SK-N-SH treated with all-trans-retinoic acid at 6 μM for 48 hours (cell line): ENCODE results near the gene MOCS1.

ENCODE experiments used
- ARNTL ChIP-seq: fragments of 450-650 bp; formaldehyde crosslinking; IDR thresholded peaks from 2 replicates; pipeline ENCODE4 v1.5.0; 2020; ENCODE audit warnings: low read depth, mild to moderate bottlenecking, moderate library complexity, borderline replicate concordance
- BACH2 ChIP-seq: fragments of 250-450 bp; sonication (Bioruptor Pico); IDR thresholded peaks from 2 replicates; pipeline ENCODE4 v1.9.0; 2021; ENCODE audit warnings: mild to moderate bottlenecking, borderline replicate concordance
- ESRRG ChIP-seq: fragments of 250-450 bp; sonication (Bioruptor Pico); IDR thresholded peaks from 2 replicates; pipeline ENCODE4 v1.6.1; 2021; ENCODE audit warnings: mild to moderate bottlenecking
- GLIS3 ChIP-seq: fragments of 250-450 bp; sonication (Bioruptor Pico); IDR thresholded peaks from 2 replicates; pipeline ENCODE4 v1.5.0; 2020; ENCODE audit warnings: mild to moderate bottlenecking, moderate library complexity
- SNAI2 ChIP-seq: fragments of 250-450 bp; sonication (Bioruptor Pico); IDR thresholded peaks from 2 replicates; pipeline ENCODE4 v1.5.0; 2020; ENCODE audit warnings: mild to moderate bottlenecking, moderate library complexity
- TOX ChIP-seq: fragments of 250-450 bp; sonication (Bioruptor Pico); IDR thresholded peaks from 2 replicates; pipeline ENCODE4 v1.8.0; 2021; ENCODE audit warnings: mild to moderate bottlenecking, moderate library complexity, borderline replicate concordance
- ZC3H10 ChIP-seq: fragments of 250-450 bp; sonication (Bioruptor Pico); IDR thresholded peaks from 2 replicates; pipeline ENCODE4 v1.5.1; 2021; ENCODE audit warnings: mild to moderate bottlenecking, moderate library complexity
- ZFP3 ChIP-seq: fragments of 250-450 bp; sonication (Bioruptor Pico); IDR thresholded peaks from 2 replicates; pipeline ENCODE4 v1.5.0; 2020; ENCODE audit warnings: mild to moderate bottlenecking, moderate library complexity
- TF ChIP-seq, protein P1 (sequence below): fragments of 250-450 bp; sonication (Bioruptor Pico); IDR thresholded peaks from 2 replicates; pipeline ENCODE4 v1.8.0; 2021; ENCODE audit warnings: low read depth, mild to moderate bottlenecking, moderate library complexity, borderline replicate concordance
- TF ChIP-seq, protein P2 (sequence below): fragments of 250-450 bp; sonication (Bioruptor Pico); IDR thresholded peaks from 2 replicates; pipeline ENCODE4 v1.5.1; 2020; ENCODE audit warnings: low read depth, mild to moderate bottlenecking, moderate library complexity

DNA sequence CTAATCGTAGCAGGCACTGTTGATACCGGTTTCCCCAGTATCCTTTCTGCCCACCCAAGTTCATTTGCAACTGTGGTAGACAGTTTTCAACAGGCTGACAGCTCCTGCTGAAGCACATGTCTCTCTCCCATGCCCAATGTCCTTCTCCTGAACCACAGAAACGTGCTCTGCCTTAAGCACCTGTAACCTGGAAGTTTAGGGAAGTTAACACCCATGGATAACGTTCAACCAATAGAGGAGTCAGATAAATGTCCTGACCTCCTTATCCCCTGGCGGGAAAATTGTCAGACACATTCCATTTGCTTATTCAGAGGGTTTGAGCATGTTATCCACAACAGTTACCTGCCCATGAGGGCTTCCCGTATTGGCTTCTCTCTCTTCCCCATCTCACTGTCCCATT, 29.8 kb upstream of the MOCS1 start:
- TF ChIP-seq ZC3H10 (CRISPR knock-in tag) (no peak), BACH2 (CRISPR knock-in tag) (no peak), ARNTL (CRISPR knock-in tag) (no peak), SNAI2 (no peak), ZFP3 (CRISPR knock-in tag) (no peak), TOX (CRISPR knock-in tag) (no peak), GLIS3 (no peak), ESRRG (CRISPR knock-in tag) (no peak)
- TF ChIP-seq, protein P1, sequence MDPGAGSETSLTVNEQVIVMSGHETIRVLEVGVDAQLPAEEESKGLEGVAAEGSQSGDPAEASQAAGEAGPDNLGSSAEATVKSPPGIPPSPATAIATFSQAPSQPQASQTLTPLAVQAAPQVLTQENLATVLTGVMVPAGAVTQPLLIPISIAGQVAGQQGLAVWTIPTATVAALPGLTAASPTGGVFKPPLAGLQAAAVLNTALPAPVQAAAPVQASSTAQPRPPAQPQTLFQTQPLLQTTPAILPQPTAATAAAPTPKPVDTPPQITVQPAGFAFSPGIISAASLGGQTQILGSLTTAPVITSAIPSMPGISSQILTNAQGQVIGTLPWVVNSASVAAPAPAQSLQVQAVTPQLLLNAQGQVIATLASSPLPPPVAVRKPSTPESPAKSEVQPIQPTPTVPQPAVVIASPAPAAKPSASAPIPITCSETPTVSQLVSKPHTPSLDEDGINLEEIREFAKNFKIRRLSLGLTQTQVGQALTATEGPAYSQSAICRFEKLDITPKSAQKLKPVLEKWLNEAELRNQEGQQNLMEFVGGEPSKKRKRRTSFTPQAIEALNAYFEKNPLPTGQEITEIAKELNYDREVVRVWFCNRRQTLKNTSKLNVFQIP (CRISPR knock-in tag), result no peak
- TF ChIP-seq, protein P2, sequence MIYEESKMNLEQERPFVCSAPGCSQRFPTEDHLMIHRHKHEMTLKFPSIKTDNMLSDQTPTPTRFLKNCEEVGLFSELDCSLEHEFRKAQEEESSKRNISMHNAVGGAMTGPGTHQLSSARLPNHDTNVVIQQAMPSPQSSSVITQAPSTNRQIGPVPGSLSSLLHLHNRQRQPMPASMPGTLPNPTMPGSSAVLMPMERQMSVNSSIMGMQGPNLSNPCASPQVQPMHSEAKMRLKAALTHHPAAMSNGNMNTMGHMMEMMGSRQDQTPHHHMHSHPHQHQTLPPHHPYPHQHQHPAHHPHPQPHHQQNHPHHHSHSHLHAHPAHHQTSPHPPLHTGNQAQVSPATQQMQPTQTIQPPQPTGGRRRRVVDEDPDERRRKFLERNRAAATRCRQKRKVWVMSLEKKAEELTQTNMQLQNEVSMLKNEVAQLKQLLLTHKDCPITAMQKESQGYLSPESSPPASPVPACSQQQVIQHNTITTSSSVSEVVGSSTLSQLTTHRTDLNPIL, result no peak
